Keratinocyte (primary cell): Measurements from ENCODE around the gene ATPAF2.

Experiments
- EZH2 ChIP-seq: IDR thresholded peaks from one replicate; pipeline ENCODE4 v1.6.1; 2012; ENCODE audit warnings: inconsistent platforms, mild to moderate bottlenecking, low read length, moderate library complexity
- TF ChIP-seq, protein P1 (sequence below), 3 experiments: IDR thresholded peaks in 1 of 3; conservative IDR thresholded peaks in 1 of 3; optimal IDR thresholded peaks in 1 of 3; 2 replicates in 2 of 3; 3 replicates in 1 of 3; pipeline versions ENCODE3 to v1.5.1; 2011; ENCODE audit warnings: low read length in 3 of 3, mild to moderate bottlenecking in 3 of 3, moderate library complexity in 2 of 3, control low read depth in 1 of 3, inconsistent platforms in 1 of 3; ENCODE audit not compliant: insufficient read depth in 2 of 3; ENCODE audit errors: extremely low read depth in 1 of 3

DNA sequence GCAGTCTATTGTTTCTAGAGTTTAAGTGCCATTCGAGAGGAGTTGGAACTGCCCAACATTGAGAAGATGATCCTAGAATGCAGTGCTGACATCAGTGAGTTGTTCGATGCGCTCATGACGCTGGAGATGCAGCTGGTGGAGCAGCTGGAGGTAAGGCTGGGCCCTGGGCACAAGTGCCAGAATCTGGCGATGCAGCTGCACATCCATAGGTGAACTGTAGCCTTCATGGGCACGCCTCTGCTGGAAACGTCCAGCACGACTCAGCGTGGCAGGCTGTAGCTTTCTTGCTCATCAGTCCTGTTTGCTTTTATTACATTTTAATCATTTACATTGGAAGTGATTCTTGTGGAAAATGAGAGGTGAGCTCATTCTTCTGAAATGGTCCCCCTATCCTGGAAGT lies 34.6 kb downstream of the ATPAF2 start:
- TF ChIP-seq, protein P1, sequence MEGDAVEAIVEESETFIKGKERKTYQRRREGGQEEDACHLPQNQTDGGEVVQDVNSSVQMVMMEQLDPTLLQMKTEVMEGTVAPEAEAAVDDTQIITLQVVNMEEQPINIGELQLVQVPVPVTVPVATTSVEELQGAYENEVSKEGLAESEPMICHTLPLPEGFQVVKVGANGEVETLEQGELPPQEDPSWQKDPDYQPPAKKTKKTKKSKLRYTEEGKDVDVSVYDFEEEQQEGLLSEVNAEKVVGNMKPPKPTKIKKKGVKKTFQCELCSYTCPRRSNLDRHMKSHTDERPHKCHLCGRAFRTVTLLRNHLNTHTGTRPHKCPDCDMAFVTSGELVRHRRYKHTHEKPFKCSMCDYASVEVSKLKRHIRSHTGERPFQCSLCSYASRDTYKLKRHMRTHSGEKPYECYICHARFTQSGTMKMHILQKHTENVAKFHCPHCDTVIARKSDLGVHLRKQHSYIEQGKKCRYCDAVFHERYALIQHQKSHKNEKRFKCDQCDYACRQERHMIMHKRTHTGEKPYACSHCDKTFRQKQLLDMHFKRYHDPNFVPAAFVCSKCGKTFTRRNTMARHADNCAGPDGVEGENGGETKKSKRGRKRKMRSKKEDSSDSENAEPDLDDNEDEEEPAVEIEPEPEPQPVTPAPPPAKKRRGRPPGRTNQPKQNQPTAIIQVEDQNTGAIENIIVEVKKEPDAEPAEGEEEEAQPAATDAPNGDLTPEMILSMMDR (optimal IDR thresholded peaks at IDR 0.05 in 1 of 3, IDR thresholded peaks at IDR 0.05 in 1 of 3, conservative IDR thresholded peaks at IDR 0.05 in 1 of 3; ENCODE audit: extremely low read depth in 1 of 3, insufficient read depth in 2 of 3, low read length in 3 of 3): no peak
- TF ChIP-seq EZH2: no peak
